HepG2 (cell line): ENCODE results near the gene IL1A. TPM values are rescaled to one million over a fixed set of nuclear protein-coding genes. Genes with fewer than 3 reads are reported as not detected.

ENCODE experiments used
- GABPB1 ChIP-seq: IDR thresholded peaks from 2 replicates; pipeline ENCODE4 v1.6.1; 2016; ENCODE audit warnings: mild to moderate bottlenecking, missing genetic modification reagents, moderate library complexity, missing compliant biosample characterization
- HNF4G ChIP-seq, 2 experiments: sonication (generic) in 1 of 2; formaldehyde crosslinking in 1 of 2; IDR thresholded peaks; 2 replicates each; pipeline versions ENCODE4 v1.4.0 to v1.6.1; 2011 to 2020; ENCODE audit warnings: borderline replicate concordance in 2 of 2, low read depth in 2 of 2, mild to moderate bottlenecking in 2 of 2, low read length in 1 of 2, missing genetic modification reagents in 1 of 2, moderate library complexity in 1 of 2
- IRX3 ChIP-seq: sonication (generic); formaldehyde crosslinking; IDR thresholded peaks from 2 replicates; pipeline ENCODE4 v1.8.1; 2023; ENCODE audit warnings: mild to moderate bottlenecking, low read depth, missing genetic modification reagents, borderline replicate concordance
- ISL2 ChIP-seq: sonication (generic); formaldehyde crosslinking; IDR thresholded peaks from 2 replicates; pipeline ENCODE4 v1.5.0; 2020; ENCODE audit warnings: missing genetic modification reagents
- KAT7 ChIP-seq: IDR thresholded peaks from 2 replicates; pipeline ENCODE4 v1.6.1; 2018; ENCODE audit warnings: borderline replicate concordance, missing compliant biosample characterization
- NRL ChIP-seq: sonication (generic); formaldehyde crosslinking; IDR thresholded peaks from 2 replicates; pipeline ENCODE4 v1.5.0; 2020; ENCODE audit warnings: missing genetic modification reagents, mild to moderate bottlenecking, moderate library complexity, borderline replicate concordance
- PCBP2 ChIP-seq: fragments of 200-400 bp; formaldehyde crosslinking; optimal IDR thresholded peaks from 2 replicates; pipeline ENCODE3; 2018; ENCODE audit warnings: low read length, low read depth; ENCODE audit not compliant: poor library complexity, severe bottlenecking
- PHF21A ChIP-seq: sonication (generic); formaldehyde crosslinking; IDR thresholded peaks from 2 replicates; pipeline ENCODE4 v1.5.0; 2020; ENCODE audit warnings: mild to moderate bottlenecking, missing genetic modification reagents
- RXRA ChIP-seq: sonication (generic); formaldehyde crosslinking; IDR thresholded peaks from 2 replicates; pipeline ENCODE4 v1.5.1; 2020; ENCODE audit warnings: missing genetic modification reagents
- SAP130 ChIP-seq: IDR thresholded peaks from 2 replicates; pipeline ENCODE4 v1.6.1; 2016; ENCODE audit warnings: low read depth
- SMYD3 ChIP-seq: sonication (generic); formaldehyde crosslinking; IDR thresholded peaks from 2 replicates; pipeline ENCODE4 v1.8.1; 2023; ENCODE audit warnings: mild to moderate bottlenecking, missing genetic modification reagents
- TCF12 ChIP-seq, 2 experiments: fragments of 450-650 bp in 1 of 2; sonication (generic) in 1 of 2; formaldehyde crosslinking in 1 of 2; IDR thresholded peaks; 2 replicates each; pipeline versions ENCODE4 v1.6.1 to v1.8.0; 2017 to 2022; ENCODE audit warnings: antibody characterized with exemption in 1 of 2, mild to moderate bottlenecking in 1 of 2, missing genetic modification reagents in 1 of 2, moderate library complexity in 1 of 2
- ZFP82 ChIP-seq: sonication (generic); formaldehyde crosslinking; IDR thresholded peaks from 2 replicates; pipeline ENCODE4 v1.5.1; 2020; ENCODE audit warnings: mild to moderate bottlenecking, missing genetic modification reagents, borderline replicate concordance
- ZNF619 ChIP-seq: sonication (generic); formaldehyde crosslinking; IDR thresholded peaks from 2 replicates; pipeline ENCODE4 v1.4.0; 2020; ENCODE audit warnings: mild to moderate bottlenecking, missing genetic modification reagents
- ZNF724P ChIP-seq: sonication (generic); formaldehyde crosslinking; IDR thresholded peaks from 2 replicates; pipeline ENCODE4 v1.8.0; 2022; ENCODE audit warnings: missing genetic modification reagents, borderline replicate concordance
- ZZZ3 ChIP-seq: sonication (generic); formaldehyde crosslinking; IDR thresholded peaks from 2 replicates; pipeline ENCODE4 v1.4.0; 2020; ENCODE audit warnings: missing genetic modification reagents, mild to moderate bottlenecking, borderline replicate concordance
- polyA plus RNA-seq, 8 experiments: library from polyadenylated mRNA; depleted of rRNA in 3 of 8; stranded (reverse) in 7 of 8; unstranded in 1 of 8; fragments of >200 nt; fragmentation: Illumina TruSeq in 4 of 8; extraction: Trizol in 4 of 8; gene quantifications; 2 replicates each; pipeline versions ENCODE4 v1.2.1 to v1.2.3, GENCODE V29; 2011 to 2016; ENCODE audit warnings: low read depth in 4 of 8, missing spikeins in 1 of 8, mixed read lengths in 1 of 8; ENCODE audit not compliant: insufficient read depth in 1 of 8
- total RNA-seq, 5 experiments: library from RNA; depleted of rRNA; stranded (reverse); fragments of >200 nt; fragmentation: Illumina TruSeq; extraction: Trizol; gene quantifications; 2 replicates each; pipeline ENCODE4 v1.2.3, GENCODE V29; 2016; ENCODE audit warnings: low read depth in 1 of 5
- TF ChIP-seq, protein P1 (sequence below): sonication (generic); formaldehyde crosslinking; IDR thresholded peaks from 2 replicates; pipeline ENCODE4 v1.5.0; 2020; ENCODE audit warnings: missing genetic modification reagents
- TF ChIP-seq, protein P2 (sequence below): sonication (generic); formaldehyde crosslinking; IDR thresholded peaks from 2 replicates; pipeline ENCODE4 v1.4.0; 2020; ENCODE audit warnings: mild to moderate bottlenecking, low read depth, missing genetic modification reagents
- TF ChIP-seq, protein P3 (sequence below): sonication (generic); formaldehyde crosslinking; IDR thresholded peaks from 2 replicates; pipeline ENCODE4 v1.4.0; 2020; ENCODE audit warnings: missing genetic modification reagents, mild to moderate bottlenecking, borderline replicate concordance
- TF ChIP-seq, protein P4 (sequence below): IDR thresholded peaks from 2 replicates; pipeline ENCODE4 v1.6.1; 2012; ENCODE audit warnings: low read depth, low read length, improper control_type of control experiment
- TF ChIP-seq, protein P5 (sequence below): sonication (generic); formaldehyde crosslinking; IDR thresholded peaks from 2 replicates; pipeline ENCODE4 v1.9.0; 2021; ENCODE audit warnings: missing genetic modification reagents, mild to moderate bottlenecking, borderline replicate concordance

Gene IL1A
- total and polyA plus RNA-seq, 2 of the 13 experiments (the other 11 are each of a cell fraction or from before 2014, with no cell fraction given): not detected

DNA sequence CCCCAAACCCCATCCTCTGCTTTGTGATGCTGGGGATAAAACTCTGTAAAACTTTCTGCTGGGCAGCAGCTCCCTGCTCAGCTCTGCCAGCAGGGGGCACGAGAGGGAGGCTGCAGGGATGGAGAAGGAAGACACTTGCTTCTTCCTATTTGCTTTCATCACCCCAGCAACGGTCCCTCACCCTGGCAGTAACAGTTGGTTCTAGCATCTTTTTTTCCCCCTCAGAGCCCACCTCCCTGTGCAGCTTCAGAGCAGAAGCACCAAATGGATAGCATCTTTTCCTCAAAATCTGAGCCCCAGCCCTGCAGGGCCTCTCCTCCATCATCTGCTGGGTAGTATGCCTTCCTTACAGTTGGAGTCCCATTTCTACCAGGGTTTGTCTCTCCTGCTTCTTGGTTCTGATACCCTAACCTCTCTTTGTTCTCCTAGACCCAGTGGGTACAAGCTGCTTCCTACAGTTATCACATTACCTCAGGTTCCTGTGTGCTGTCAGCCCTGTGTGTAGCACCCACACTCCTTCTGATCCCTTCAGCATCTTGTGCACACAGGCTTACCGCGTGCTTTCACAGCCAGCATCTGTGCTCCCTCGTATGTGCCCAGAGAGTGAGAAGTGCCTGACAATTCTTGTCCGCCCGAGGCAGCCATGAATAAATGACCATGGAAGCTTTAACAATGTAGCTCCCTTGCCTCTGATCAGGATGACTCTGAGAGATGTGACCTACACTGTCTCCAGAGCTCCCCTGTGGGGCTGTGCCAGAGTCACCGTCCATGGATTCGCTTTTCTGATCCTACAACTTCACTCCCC, 34.3 kb downstream of the IL1A start (continued):
- TF ChIP-seq ZZZ3 (CRISPR knock-in tag) (no peak), TCF12 (IDR thresholded peaks at IDR 0.05) (no peak), TCF12 (CRISPR knock-in tag; IDR thresholded peaks at IDR 0.05) (no peak), IRX3 (CRISPR knock-in tag) (no peak), NRL (CRISPR knock-in tag) (no peak), RXRA (CRISPR knock-in tag) (no peak), ZFP82 (CRISPR knock-in tag) (no peak), ZNF619 (CRISPR knock-in tag) (no peak), ZNF724P (0 out of 2 replicates have a peak, but pooled peaks have one; percentile 62), SAP130 (CRISPR knock-in tag) (peak; percentile 52), ISL2 (CRISPR knock-in tag) (no peak), HNF4G (IDR thresholded peaks at IDR 0.05; ENCODE audit: borderline replicate concordance, low read depth, low read length) (no peak), HNF4G (CRISPR knock-in tag; IDR thresholded peaks at IDR 0.05; ENCODE audit: borderline replicate concordance, low read depth) (no peak), PHF21A (CRISPR knock-in tag) (no peak), KAT7 (peak; percentile 60; the same call in 1 of the 2 replicates), PCBP2 (no peak), SMYD3 (no peak), GABPB1 (CRISPR knock-in tag) (0 out of 2 replicates have a peak, but pooled peaks have one; percentile 20)
- TF ChIP-seq, protein P1, sequence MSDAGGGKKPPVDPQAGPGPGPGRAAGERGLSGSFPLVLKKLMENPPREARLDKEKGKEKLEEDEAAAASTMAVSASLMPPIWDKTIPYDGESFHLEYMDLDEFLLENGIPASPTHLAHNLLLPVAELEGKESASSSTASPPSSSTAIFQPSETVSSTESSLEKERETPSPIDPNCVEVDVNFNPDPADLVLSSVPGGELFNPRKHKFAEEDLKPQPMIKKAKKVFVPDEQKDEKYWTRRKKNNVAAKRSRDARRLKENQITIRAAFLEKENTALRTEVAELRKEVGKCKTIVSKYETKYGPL (CRISPR knock-in tag): no peak
- TF ChIP-seq, protein P2, sequence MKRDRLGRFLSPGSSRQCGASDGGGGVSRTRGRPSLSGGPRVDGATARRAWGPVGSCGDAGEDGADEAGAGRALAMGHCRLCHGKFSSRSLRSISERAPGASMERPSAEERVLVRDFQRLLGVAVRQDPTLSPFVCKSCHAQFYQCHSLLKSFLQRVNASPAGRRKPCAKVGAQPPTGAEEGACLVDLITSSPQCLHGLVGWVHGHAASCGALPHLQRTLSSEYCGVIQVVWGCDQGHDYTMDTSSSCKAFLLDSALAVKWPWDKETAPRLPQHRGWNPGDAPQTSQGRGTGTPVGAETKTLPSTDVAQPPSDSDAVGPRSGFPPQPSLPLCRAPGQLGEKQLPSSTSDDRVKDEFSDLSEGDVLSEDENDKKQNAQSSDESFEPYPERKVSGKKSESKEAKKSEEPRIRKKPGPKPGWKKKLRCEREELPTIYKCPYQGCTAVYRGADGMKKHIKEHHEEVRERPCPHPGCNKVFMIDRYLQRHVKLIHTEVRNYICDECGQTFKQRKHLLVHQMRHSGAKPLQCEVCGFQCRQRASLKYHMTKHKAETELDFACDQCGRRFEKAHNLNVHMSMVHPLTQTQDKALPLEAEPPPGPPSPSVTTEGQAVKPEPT (CRISPR knock-in tag): no peak
- TF ChIP-seq, protein P3, sequence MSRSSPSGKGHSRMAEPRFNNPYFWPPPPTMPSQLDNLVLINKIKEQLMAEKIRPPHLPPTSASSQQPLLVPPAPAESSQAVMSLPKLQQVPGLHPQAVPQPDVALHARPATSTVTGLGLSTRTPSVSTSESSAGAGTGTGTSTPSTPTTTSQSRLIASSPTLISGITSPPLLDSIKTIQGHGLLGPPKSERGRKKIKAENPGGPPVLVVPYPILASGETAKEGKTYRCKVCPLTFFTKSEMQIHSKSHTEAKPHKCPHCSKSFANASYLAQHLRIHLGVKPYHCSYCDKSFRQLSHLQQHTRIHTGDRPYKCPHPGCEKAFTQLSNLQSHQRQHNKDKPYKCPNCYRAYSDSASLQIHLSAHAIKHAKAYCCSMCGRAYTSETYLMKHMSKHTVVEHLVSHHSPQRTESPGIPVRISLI (CRISPR knock-in tag): 0 out of 2 replicates have a peak, but pooled peaks have one; percentile 28
- TF ChIP-seq, protein P4, sequence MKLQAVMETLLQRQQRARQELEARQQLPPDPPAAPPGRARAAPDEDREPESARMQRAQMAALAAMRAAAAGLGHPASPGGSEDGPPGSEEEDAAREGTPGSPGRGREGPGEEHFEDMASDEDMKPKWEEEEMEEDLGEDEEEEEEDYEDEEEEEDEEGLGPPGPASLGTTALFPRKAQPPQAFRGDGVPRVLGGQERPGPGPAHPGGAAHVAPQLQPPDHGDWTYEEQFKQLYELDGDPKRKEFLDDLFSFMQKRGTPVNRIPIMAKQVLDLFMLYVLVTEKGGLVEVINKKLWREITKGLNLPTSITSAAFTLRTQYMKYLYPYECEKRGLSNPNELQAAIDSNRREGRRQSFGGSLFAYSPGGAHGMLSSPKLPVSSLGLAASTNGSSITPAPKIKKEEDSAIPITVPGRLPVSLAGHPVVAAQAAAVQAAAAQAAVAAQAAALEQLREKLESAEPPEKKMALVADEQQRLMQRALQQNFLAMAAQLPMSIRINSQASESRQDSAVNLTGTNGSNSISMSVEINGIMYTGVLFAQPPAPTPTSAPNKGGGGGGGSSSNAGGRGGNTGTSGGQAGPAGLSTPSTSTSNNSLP: peak; percentile 54; the same call in 1 of the 2 replicates
- TF ChIP-seq, protein P5, sequence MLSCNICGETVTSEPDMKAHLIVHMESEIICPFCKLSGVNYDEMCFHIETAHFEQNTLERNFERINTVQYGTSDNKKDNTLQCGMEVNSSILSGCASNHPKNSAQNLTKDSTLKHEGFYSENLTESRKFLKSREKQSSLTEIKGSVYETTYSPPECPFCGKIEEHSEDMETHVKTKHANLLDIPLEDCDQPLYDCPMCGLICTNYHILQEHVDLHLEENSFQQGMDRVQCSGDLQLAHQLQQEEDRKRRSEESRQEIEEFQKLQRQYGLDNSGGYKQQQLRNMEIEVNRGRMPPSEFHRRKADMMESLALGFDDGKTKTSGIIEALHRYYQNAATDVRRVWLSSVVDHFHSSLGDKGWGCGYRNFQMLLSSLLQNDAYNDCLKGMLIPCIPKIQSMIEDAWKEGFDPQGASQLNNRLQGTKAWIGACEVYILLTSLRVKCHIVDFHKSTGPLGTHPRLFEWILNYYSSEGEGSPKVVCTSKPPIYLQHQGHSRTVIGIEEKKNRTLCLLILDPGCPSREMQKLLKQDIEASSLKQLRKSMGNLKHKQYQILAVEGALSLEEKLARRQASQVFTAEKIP (CRISPR knock-in tag): no peak
